GM12878 (cell line): ENCODE results near the gene UFC1. TPM values are rescaled to one million over a fixed set of nuclear protein-coding genes. Genes with fewer than 3 reads are reported as not detected.

ENCODE experiments used
- CBFB ChIP-seq: IDR thresholded peaks from 2 replicates; pipeline ENCODE4 v1.6.1; 2016; ENCODE audit warnings: antibody characterized with exemption, low read depth
- CUX1 ChIP-seq: IDR thresholded peaks from 2 replicates; pipeline ENCODE4 v1.6.1; 2012; ENCODE audit warnings: improper control_type of control experiment, low read depth, low read length; ENCODE audit not compliant: insufficient replicate concordance
- HDAC2 ChIP-seq: fragments of 200-600 bp; sonication (generic); IDR thresholded peaks from 2 replicates; pipeline ENCODE4 v1.6.1; 2017
- IRF4 ChIP-seq: IDR thresholded peaks from 2 replicates; pipeline ENCODE4 v1.6.1; 2011; ENCODE audit warnings: low read depth, low read length
- JUNB ChIP-seq: IDR thresholded peaks from 2 replicates; pipeline ENCODE4 v1.6.1; 2016; ENCODE audit warnings: antibody characterized with exemption, mild to moderate bottlenecking
- JUND ChIP-seq: IDR thresholded peaks from 2 replicates; pipeline ENCODE4 v1.6.1; 2012; ENCODE audit warnings: low read depth, mild to moderate bottlenecking, low read length, improper control_type of control experiment, moderate library complexity
- MEF2B ChIP-seq: fragments of 450-650 bp; IDR thresholded peaks from 2 replicates; pipeline ENCODE4 v1.6.1; 2018; ENCODE audit warnings: mild to moderate bottlenecking, moderate library complexity; ENCODE audit not compliant: partially characterized antibody, poor library complexity, severe bottlenecking
- POLR2A ChIP-seq: IDR thresholded peaks from 2 replicates; pipeline ENCODE4 v1.6.1; 2011; ENCODE audit warnings: low read depth, mild to moderate bottlenecking, low read length
- RB1 ChIP-seq: fragments of 450-650 bp; formaldehyde crosslinking; IDR thresholded peaks from 2 replicates; pipeline ENCODE4 v1.6.1; 2017; ENCODE audit warnings: mild to moderate bottlenecking, borderline replicate concordance
- RBBP5 ChIP-seq: fragments of 200-600 bp; sonication (generic); conservative IDR thresholded peaks from 2 replicates; pipeline ENCODE4 v1.6.1; 2016
- SIX5 ChIP-seq: IDR thresholded peaks from 2 replicates; pipeline ENCODE4 v1.6.1; 2011; ENCODE audit warnings: mild to moderate bottlenecking, low read depth, low read length, moderate library complexity; ENCODE audit not compliant: severe bottlenecking
- SPI1 ChIP-seq: IDR thresholded peaks from 2 replicates; pipeline ENCODE4 v1.6.1; 2011; ENCODE audit warnings: low read depth, mild to moderate bottlenecking, low read length, moderate library complexity, borderline replicate concordance; ENCODE audit not compliant: insufficient read depth
- STAT1 ChIP-seq: fragments of 450-650 bp; conservative IDR thresholded peaks from 2 replicates; pipeline ENCODE4 v1.6.1; 2014; ENCODE audit warnings: antibody characterized with exemption, mild to moderate bottlenecking
- TAF1 ChIP-seq: IDR thresholded peaks from 2 replicates; pipeline ENCODE4 v1.6.1; 2011; ENCODE audit warnings: mild to moderate bottlenecking, low read depth, low read length, borderline replicate concordance
- TBL1XR1 ChIP-seq: IDR thresholded peaks from 2 replicates; pipeline ENCODE4 v1.6.1; 2012; ENCODE audit warnings: low read depth, low read length, improper control_type of control experiment
- TCF3 ChIP-seq: IDR thresholded peaks from 2 replicates; pipeline ENCODE4 v1.6.1; 2012; ENCODE audit warnings: low read depth, mild to moderate bottlenecking, low read length, borderline replicate concordance; ENCODE audit not compliant: insufficient read depth
- TCF7 ChIP-seq: IDR thresholded peaks from 2 replicates; pipeline ENCODE4 v1.6.1; 2014; ENCODE audit warnings: antibody characterized with exemption, borderline replicate concordance
- ZBTB33 ChIP-seq: fragments of 450-650 bp; IDR thresholded peaks from 2 replicates; pipeline ENCODE4 v1.6.1; 2017; ENCODE audit warnings: mild to moderate bottlenecking
- ZSCAN29 ChIP-seq: fragments of 450-650 bp; IDR thresholded peaks from 2 replicates; pipeline ENCODE4 v1.6.1; 2017; ENCODE audit warnings: mild to moderate bottlenecking, moderate library complexity
- ZZZ3 ChIP-seq: IDR thresholded peaks from 2 replicates; pipeline ENCODE4 v1.6.1; 2011; ENCODE audit warnings: low read depth; ENCODE audit not compliant: control insufficient read depth, insufficient read length
- polyA plus RNA-seq, 11 experiments: library from polyadenylated mRNA; depleted of rRNA in 4 of 11; unstranded in 6 of 11; stranded (reverse) in 5 of 11; fragments of >200 nt; fragmentation: Nextera tagmentation in 4 of 11; fragmentation: Illumina TruSeq in 1 of 11; extraction: Ambion mirVana in 4 of 11; extraction: Trizol in 1 of 11; gene quantifications; 1 replicate in 1 of 11; 2 replicates in 10 of 11; pipeline versions ENCODE4 v1.2.1 to v1.2.3, GENCODE V29; 2011 to 2016; ENCODE audit warnings: inconsistent platforms in 2 of 11, missing spikeins in 2 of 11, low read depth in 1 of 11
- total RNA-seq, 4 experiments: library from RNA; depleted of rRNA in 3 of 4; stranded (reverse); fragments of >200 nt in 3 of 4; fragmentation: Illumina TruSeq in 1 of 4; extraction: Trizol in 1 of 4; gene quantifications; 2 replicates each; pipeline versions ENCODE4 v1.2.1 to v1.2.3, GENCODE V29; 2013 to 2021
- TF ChIP-seq, protein P1 (sequence below): IDR thresholded peaks from 2 replicates; pipeline ENCODE4 v1.6.1; 2012; ENCODE audit warnings: low read depth, low read length, improper control_type of control experiment
- TF ChIP-seq, protein P2 (sequence below): IDR thresholded peaks from 2 replicates; pipeline ENCODE4 v1.6.1; 2011; ENCODE audit warnings: low read depth, low read length, improper control_type of control experiment, borderline replicate concordance

Gene UFC1
- total and polyA plus RNA-seq, 10 of the 15 experiments (the other 5 are each of a cell fraction or from before 2014, with no cell fraction given): 95.9 to 239 (median 151) TPM

DNA sequence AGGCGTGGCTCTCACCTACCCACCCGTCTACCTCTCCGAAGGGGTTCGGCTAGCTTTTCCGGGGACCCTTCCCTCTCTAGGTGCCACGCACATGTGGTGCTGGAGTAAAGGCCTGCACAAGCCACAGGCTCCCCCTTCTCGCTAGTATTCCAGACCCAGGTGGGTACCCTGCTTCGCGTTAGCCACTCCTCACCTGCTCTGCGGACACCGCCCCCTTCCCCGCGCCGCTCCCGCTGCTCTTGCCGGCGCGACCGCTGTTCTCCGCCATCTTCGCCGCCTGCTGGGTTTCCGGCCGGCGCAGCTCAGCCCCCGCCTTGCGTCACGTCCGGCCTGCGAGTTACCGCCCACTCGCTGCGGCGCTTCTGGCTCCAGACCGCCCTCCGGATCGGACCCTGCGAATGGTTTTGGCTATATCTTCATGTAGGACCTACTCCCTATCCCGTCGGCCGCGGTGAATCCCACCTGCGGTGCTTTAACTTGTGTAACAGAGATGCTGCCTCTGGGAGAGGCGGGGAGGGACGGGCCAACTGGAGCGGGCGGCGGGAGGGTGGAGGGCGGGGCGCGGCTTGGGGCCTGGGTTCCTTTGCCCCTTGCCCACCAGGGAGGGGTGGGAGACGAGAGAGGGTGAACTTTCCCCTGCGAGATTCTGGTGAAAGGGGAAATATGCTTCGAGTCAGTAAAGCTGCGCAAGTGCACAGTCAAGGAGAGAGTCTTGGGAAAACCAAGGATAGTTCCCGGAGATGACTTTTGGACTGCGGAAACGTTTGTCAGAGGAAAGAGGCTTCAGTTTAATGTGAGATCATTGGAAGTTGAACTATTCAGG lies 35.8 kb upstream of the UFC1 start, which contains the start of the genes NIT1 and PFDN2 (continued):
- TF ChIP-seq, protein P1, sequence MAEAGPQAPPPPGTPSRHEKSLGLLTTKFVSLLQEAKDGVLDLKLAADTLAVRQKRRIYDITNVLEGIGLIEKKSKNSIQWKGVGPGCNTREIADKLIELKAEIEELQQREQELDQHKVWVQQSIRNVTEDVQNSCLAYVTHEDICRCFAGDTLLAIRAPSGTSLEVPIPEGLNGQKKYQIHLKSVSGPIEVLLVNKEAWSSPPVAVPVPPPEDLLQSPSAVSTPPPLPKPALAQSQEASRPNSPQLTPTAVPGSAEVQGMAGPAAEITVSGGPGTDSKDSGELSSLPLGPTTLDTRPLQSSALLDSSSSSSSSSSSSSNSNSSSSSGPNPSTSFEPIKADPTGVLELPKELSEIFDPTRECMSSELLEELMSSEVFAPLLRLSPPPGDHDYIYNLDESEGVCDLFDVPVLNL: no peak
- 0 out of 2 replicates have a peak, but pooled peaks have one; percentile 22 for TF ChIP-seq TCF3
- no peak for TF ChIP-seq ZBTB33
- 0 out of 2 replicates have a peak, but pooled peaks have one; percentile 44 for TF ChIP-seq CBFB
- no peak for TF ChIP-seq MEF2B
- TF ChIP-seq IRF4: no peak
- TF ChIP-seq SPI1: no peak
- no peak for TF ChIP-seq RBBP5
- TF ChIP-seq ZZZ3: no peak
- peak; percentile 94 for TF ChIP-seq TAF1
- TF ChIP-seq, protein P2, sequence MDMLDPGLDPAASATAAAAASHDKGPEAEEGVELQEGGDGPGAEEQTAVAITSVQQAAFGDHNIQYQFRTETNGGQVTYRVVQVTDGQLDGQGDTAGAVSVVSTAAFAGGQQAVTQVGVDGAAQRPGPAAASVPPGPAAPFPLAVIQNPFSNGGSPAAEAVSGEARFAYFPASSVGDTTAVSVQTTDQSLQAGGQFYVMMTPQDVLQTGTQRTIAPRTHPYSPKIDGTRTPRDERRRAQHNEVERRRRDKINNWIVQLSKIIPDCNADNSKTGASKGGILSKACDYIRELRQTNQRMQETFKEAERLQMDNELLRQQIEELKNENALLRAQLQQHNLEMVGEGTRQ: no peak
- TF ChIP-seq ZSCAN29: no peak
- no peak for TF ChIP-seq CUX1
- peak; percentile 22 for TF ChIP-seq SIX5
- TF ChIP-seq TBL1XR1: peak; percentile 49; the same call in 1 of the 2 replicates
- no peak for TF ChIP-seq STAT1
- peak; percentile 50; the same call in 1 of the 2 replicates for TF ChIP-seq RB1
- TF ChIP-seq POLR2A: peak; percentile 99
- TF ChIP-seq TCF7: no peak
- no peak for TF ChIP-seq JUNB
- TF ChIP-seq JUND: no peak
- TF ChIP-seq HDAC2: no peak
